Stimulated activated CD8-positive, alpha-beta memory T cell treated with anti-CD3 and anti-CD28 coated beads, Interleukin-4, amount 100 ng/mL, for 1 hour (primary cell): ENCODE data around the gene DAP3.
A peak's percentile ranks its signal among the peaks of the same experiment; 100 is the strongest.
"Not testable (repeated sequence)": the region's sequence is repeated elsewhere in the genome, so short reads cannot be mapped to it uniquely, and the experiment has no call there.

Experiments used
- DNase-seq, 2 donors: peaks; one replicate each; pipeline ENCODE4 v3.0.0-alpha.2; 2020; ENCODE audit warnings: low read depth in 2 of 2, low spot score in 1 of 2

Gene DAP3

GRCh38 chr1:155717041-155717440 lies 28.1 kb downstream of the DAP3 start:
- DNase-seq, result no peak

GRCh38 chr1:155718524-155719115 lies 29.7 kb downstream of the DAP3 start:
- not testable (repeated sequence) for DNase-seq

- no peak for DNase-seq
These were observed 30.8 kb downstream of the DAP3 start for GRCh38 chr1:155719703-155720102.

GRCh38 chr1:155725142-155725541 lies 36.3 kb downstream of the DAP3 start:
- no peak for DNase-seq

- no peak for DNase-seq
These were observed 40.4 kb downstream of the DAP3 start for GRCh38 chr1:155729031-155729898.

- DNase-seq, result no peak
These were observed 52.1 kb downstream of the DAP3 start for GRCh38 chr1:155740995-155741394.

- no peak for DNase-seq
These were observed 53.0 kb downstream of the DAP3 start for GRCh38 chr1:155741908-155742307.

- no peak for DNase-seq
These were observed 55.9 kb downstream of the DAP3 start for GRCh38 chr1:155744711-155745283.

GRCh38 chr1:155745284-155746228 lies 56.7 kb downstream of the DAP3 start:
- DNase-seq, result peak; percentile 82 to 86

- not testable (repeated sequence) for DNase-seq
These were observed 58.7 kb downstream of the DAP3 start for GRCh38 chr1:155747586-155747985.

- not testable (repeated sequence) for DNase-seq
These were observed 59.2 kb downstream of the DAP3 start for GRCh38 chr1:155748141-155748540.

GRCh38 chr1:155759017-155759416 lies 70.1 kb downstream of the DAP3 start:
- DNase-seq, result not testable (repeated sequence)

- no peak for DNase-seq
These were observed 71.2 kb downstream of the DAP3 start for GRCh38 chr1:155759966-155760630.

- DNase-seq, result no peak
These were observed 72.0 kb downstream of the DAP3 start for GRCh38 chr1:155760751-155761475.

GRCh38 chr1:155761736-155762405 lies 73.0 kb downstream of the DAP3 start:
- no peak for DNase-seq

GRCh38 chr1:155763090-155763815 lies 74.4 kb downstream of the DAP3 start:
- not testable (repeated sequence) for DNase-seq

GRCh38 chr1:155763989-155764388 lies 75.1 kb downstream of the DAP3 start:
- DNase-seq, result not testable (repeated sequence)

GRCh38 chr1:155767399-155767989 lies 78.6 kb downstream of the DAP3 start:
- not testable (repeated sequence) for DNase-seq
